ENCODE results near the gene SLC35F3. TPM values are rescaled to one million over a fixed set of nuclear protein-coding genes. Genes with fewer than 3 reads are reported as not detected.

Gene SLC35F3
- total RNA-seq, 1 donor from 2014 or later = 0.25 TPM

DNA sequence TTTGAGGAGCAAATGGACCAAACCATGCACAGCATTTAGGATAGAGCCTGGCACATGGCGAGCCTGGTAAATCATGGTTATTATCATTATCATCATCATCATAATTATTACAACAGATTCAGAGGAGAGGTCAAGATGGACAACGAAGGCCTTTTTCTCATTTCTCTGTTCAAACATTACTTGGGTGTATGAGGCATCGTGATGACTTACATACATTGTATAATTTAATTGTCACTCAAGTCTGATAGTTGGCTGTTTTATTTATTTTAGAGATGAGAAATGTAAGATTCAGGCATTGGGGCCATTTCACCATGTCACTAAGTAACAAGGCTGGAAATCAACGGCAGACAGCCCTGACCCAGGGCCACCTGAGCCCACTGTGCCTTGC, 68.1 kb downstream of the SLC35F3 start:
- no peak overlapping the region for H3K27ac Mint-ChIP-seq

DNA sequence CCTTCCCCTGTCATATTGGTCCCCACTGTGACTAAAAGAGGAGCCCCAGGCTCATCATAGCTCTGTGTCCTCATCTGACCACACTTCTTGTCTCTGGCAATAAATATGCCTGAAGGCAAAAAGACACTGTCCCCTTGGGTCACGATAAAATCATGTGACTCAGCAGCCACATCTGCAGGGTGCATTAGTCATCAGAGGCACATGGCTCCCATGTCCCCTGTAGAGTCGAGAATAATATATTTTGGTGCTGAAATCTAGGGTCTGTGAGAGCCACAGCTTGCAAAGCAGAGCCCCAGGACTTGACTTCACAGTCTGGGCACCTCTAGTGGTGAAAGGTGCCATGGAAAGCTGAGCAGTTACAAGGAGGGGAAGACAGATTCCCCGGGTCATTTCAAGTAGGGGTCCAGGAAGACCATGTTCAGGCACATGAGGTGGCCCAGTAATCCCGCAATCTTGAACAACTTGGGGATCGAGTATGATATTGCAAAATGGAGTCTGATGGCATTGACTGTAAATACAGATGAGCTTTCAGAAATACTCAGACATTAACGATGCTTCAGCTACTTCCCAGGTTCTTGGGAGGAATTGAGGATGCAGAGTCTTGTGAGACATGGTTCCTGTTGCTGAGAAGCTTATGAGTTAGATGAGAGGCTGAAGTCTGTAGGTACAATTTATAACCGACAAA, 68.6 kb downstream of the SLC35F3 start:
- Mint-ChIP-seq H3K4me3 (no peak overlapping the region), H3K36me3 (no peaks in the 10 kb centered on the region), H3K9me3 (no peaks in the 10 kb centered on the region), H3K27me3 (ENCODE audit: low read depth) (peaks cover 46% of the 10 kb centered on the region), H3K27ac (no peak overlapping the region), H3K4me1 (no peaks in the 10 kb centered on the region)
- no peak for DNase-seq (ENCODE audit: low spot score in 2 of 2, unreplicated experiment in 2 of 2)
- TF ChIP-seq, protein P1, sequence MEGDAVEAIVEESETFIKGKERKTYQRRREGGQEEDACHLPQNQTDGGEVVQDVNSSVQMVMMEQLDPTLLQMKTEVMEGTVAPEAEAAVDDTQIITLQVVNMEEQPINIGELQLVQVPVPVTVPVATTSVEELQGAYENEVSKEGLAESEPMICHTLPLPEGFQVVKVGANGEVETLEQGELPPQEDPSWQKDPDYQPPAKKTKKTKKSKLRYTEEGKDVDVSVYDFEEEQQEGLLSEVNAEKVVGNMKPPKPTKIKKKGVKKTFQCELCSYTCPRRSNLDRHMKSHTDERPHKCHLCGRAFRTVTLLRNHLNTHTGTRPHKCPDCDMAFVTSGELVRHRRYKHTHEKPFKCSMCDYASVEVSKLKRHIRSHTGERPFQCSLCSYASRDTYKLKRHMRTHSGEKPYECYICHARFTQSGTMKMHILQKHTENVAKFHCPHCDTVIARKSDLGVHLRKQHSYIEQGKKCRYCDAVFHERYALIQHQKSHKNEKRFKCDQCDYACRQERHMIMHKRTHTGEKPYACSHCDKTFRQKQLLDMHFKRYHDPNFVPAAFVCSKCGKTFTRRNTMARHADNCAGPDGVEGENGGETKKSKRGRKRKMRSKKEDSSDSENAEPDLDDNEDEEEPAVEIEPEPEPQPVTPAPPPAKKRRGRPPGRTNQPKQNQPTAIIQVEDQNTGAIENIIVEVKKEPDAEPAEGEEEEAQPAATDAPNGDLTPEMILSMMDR (IDR thresholded peaks at IDR 0.05; ENCODE audit: unreplicated experiment) = no peak

More for the DNA sequence above, 68.1 kb downstream of the SLC35F3 start:
- Mint-ChIP-seq H3K9me3 (no peaks in the 10 kb centered on the region), H3K27me3 (ENCODE audit: low read depth) (peaks cover 40% of the 10 kb centered on the region), H3K36me3 (no peaks in the 10 kb centered on the region), H3K4me3 (no peak overlapping the region), H3K4me1 (no peaks in the 10 kb centered on the region)
- DNase-seq (ENCODE audit: low spot score in 2 of 2, unreplicated experiment in 2 of 2) = no peak
- TF ChIP-seq, protein P1 (IDR thresholded peaks at IDR 0.05; ENCODE audit: unreplicated experiment) = no peak

DNA sequence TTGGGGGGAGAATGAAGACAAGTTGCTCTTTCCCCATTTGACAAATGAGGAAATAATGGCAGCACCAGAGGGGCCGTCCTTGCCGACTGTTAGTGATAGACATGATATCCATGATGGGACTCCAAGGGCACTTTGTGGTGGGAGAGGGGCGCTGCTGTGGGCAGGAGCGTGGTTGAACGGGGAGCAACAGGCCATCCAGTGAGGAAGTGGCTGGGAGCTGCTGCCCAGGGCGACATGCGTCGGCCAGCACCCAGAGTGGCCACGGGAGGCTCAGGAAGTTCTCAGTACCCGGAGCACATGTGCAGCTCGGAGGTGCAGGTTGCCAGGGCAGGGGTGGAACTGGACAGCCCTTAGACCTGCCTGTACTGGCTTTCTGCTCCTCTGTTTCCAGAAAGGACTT, 71.0 kb downstream of the SLC35F3 start:
- H3K4me3 Mint-ChIP-seq = no peak overlapping the region
- no peak for DNase-seq (ENCODE audit: low spot score in 2 of 2, unreplicated experiment in 2 of 2)
- no peaks in the 10 kb centered on the region for H3K4me1 Mint-ChIP-seq
- no peaks in the 10 kb centered on the region for H3K9me3 Mint-ChIP-seq
- no peaks in the 10 kb centered on the region for H3K36me3 Mint-ChIP-seq
- no peak overlapping the region for H3K27ac Mint-ChIP-seq
- TF ChIP-seq, protein P1 (IDR thresholded peaks at IDR 0.05; ENCODE audit: unreplicated experiment) = no peak
- H3K27me3 Mint-ChIP-seq (ENCODE audit: low read depth) = peaks cover 52% of the 10 kb centered on the region

DNA sequence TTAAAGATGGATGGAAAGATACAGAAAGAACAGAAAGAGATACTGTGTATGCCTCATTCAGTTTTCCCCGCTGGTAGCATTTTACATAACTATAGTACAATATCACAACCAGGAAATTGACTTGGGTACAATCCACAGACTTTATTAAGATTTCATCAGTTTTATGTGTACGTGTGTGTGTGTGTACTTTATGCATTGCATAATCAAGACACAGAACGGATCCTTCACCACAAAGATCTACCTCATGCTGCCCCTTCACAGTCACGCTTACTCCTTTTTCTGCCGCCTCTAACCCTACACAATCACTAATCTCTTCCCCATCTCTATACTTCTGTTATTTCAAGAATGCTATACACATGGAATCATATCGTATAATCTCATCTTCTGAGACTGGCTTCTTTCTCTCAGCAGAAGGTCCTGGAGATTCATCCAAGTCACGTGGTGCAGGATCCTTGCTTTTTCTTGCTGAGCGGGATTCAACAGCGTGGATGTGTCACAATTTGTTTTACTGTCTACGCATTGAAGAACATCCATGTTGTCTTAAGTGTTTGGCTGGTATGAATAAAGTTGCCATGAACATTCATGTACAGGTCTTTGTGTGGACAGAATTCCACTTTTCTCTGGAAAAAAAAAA, 76.7 kb downstream of the SLC35F3 start:
- Mint-ChIP-seq H3K4me3 (no peak overlapping the region), H3K27ac (no peak overlapping the region), H3K36me3 (no peaks in the 10 kb centered on the region), H3K9me3 (no peaks in the 10 kb centered on the region), H3K4me1 (no peaks in the 10 kb centered on the region), H3K27me3 (ENCODE audit: low read depth) (peaks cover 72% of the 10 kb centered on the region)
- TF ChIP-seq, protein P1 (IDR thresholded peaks at IDR 0.05; ENCODE audit: unreplicated experiment) = no peak
- no peak for DNase-seq (ENCODE audit: low spot score in 2 of 2, unreplicated experiment in 2 of 2)

DNA sequence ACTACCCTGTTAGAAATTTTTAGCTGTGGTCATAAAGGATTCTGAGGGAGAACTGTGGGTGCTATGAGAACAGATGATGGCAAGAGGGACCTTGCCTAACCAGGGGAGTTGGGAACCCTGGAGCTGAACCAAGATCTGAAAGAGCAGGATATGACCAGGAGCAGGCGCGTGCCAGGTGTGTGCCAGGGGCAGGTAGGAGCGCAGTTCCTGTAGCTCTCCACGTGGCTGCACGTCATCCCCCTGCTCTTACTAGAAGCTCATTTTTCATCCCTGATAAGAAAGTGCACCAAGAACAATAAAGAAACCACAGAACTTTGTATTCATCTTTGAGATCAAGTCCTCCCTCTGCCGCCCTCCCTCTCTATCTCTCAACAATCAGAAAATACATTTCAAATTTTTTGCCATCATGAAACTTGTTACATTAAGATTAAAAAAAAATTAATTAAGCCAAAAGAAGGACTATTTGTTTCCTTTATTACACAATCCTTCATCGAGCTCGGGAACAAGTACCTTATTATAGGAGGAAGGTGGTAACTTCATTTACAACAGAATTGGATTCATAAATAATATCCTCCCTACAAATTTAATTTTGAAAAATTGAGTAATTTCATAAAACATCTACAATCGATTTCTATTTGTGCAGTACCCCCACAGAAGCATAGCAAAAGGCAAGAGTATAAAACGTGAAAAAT, 78.5 kb downstream of the SLC35F3 start:
- TF ChIP-seq, protein P1 (IDR thresholded peaks at IDR 0.05; ENCODE audit: unreplicated experiment) = no peak
- no peaks in the 10 kb centered on the region for H3K4me1 Mint-ChIP-seq
- H3K27me3 Mint-ChIP-seq (ENCODE audit: low read depth) = peaks cover 74% of the 10 kb centered on the region
- no peak for DNase-seq (ENCODE audit: low spot score in 2 of 2, unreplicated experiment in 2 of 2)
- no peak overlapping the region for H3K4me3 Mint-ChIP-seq
- H3K27ac Mint-ChIP-seq = no peak overlapping the region
- H3K9me3 Mint-ChIP-seq = no peaks in the 10 kb centered on the region
- H3K36me3 Mint-ChIP-seq = no peaks in the 10 kb centered on the region
